GM12878 (cell line): ENCODE results near the gene CCDC70. TPM values are rescaled to one million over a fixed set of nuclear protein-coding genes. Genes with fewer than 3 reads are reported as not detected.

Source experiments
- ATAC-seq: fragments of 200-7000 bp; cut with Tn5 transposase; 3 replicates; pipeline ENCODE4 v1.9.1; 2020; ENCODE audit warnings: mild to moderate bottlenecking, moderate library complexity
- BruUV-seq: library from RNA; stranded (reverse); fragments of 400-500 nt; replicated peaks from 2 replicates; lab custom pipeline; 2021; lab: Mats Ljungman, UMichigan
- CTCF ChIA-PET: fragments of 300-600 bp; sonication (Branson Sonifier 250); formaldehyde crosslinking; extraction: SDS; loops from one replicate; lab custom pipeline; 2021; ENCODE audit warnings: inconsistent platforms; lab: Yijun Ruan, JAX
- POLR2A ChIA-PET: fragments of 350-600 bp; formaldehyde crosslinking; extraction: SDS; loops from one replicate; lab custom pipeline; 2021; ENCODE audit warnings: inconsistent platforms; lab: Charles Lee
- RAD21 ChIA-PET: fragments of 300-600 bp; sonication (Branson Sonifier 250); formaldehyde crosslinking; loops from one replicate; lab custom pipeline; 2023; ENCODE audit warnings: antibody characterized with exemption; ENCODE audit not compliant: unreplicated experiment; lab: Charles Lee
- SMC1A ChIA-PET: fragments of 300-600 bp; sonication (Branson Sonifier 250); formaldehyde crosslinking; loops from one replicate; lab custom pipeline; 2023; ENCODE audit not compliant: unreplicated experiment, uncharacterized antibody; lab: Charles Lee
- DNase-seq: peaks from one replicate; pipeline ENCODE4 v3.0.0-alpha.2; 2011; ENCODE audit warnings: low read depth, low spot score
- FAIRE-seq: peaks from 3 replicates; lab custom pipeline; 2011; peaks lifted over from hg19 to GRCh38; lab: Jason Lieb, UNC
- H2AFZ ChIP-seq: 2 replicates; pipeline ENCODE4 v1.6.0; 2011; ENCODE audit warnings: low read depth, low read length, control low read depth; ENCODE audit not compliant: control insufficient read depth
- H3K27ac ChIP-seq: 2 replicates; pipeline ENCODE4 v1.5.1; 2011; ENCODE audit warnings: control low read depth; ENCODE audit not compliant: control insufficient read depth, insufficient read depth
- H3K27me3 ChIP-seq, 2 experiments: replicated peaks in 1 of 2; 2 replicates each; pipeline versions ENCODE4 v1.6.0 to v1.6.1; 2011; ENCODE audit warnings: low read length in 1 of 2; ENCODE audit not compliant: control insufficient read depth in 2 of 2, insufficient read depth in 2 of 2
- H3K36me3 ChIP-seq, 2 experiments: 2 replicates each; pipeline ENCODE4 v1.5.1; 2011; ENCODE audit warnings: low read length in 1 of 2; ENCODE audit not compliant: control insufficient read depth in 2 of 2, insufficient read depth in 2 of 2
- H3K4me1 ChIP-seq: 2 replicates; pipeline ENCODE4 v1.6.1; 2011; ENCODE audit warnings: mild to moderate bottlenecking, low read length, moderate library complexity, mixed read lengths; ENCODE audit not compliant: control insufficient read depth, insufficient read depth
- H3K4me2 ChIP-seq: 2 replicates; pipeline ENCODE4 v1.6.0; 2011; ENCODE audit warnings: control low read depth; ENCODE audit not compliant: control insufficient read depth, insufficient read depth
- H3K4me3 ChIP-seq: fragments of 200-600 bp; sonication (generic); 2 replicates; pipeline ENCODE4 v1.5.1; 2016
- H3K79me2 ChIP-seq: 2 replicates; pipeline ENCODE4 v1.6.0; 2011; ENCODE audit warnings: low read length; ENCODE audit not compliant: control insufficient read depth, insufficient read depth
- H3K9ac ChIP-seq: 2 replicates; pipeline ENCODE4 v1.8.0; 2011; ENCODE audit warnings: low read length, control low read depth, mixed read lengths; ENCODE audit not compliant: control insufficient read depth, insufficient read depth
- H3K9me3 ChIP-seq: replicated peaks from 3 replicates; pipeline ENCODE4 v1.5.1; 2011; ENCODE audit warnings: mild to moderate bottlenecking, low read length; ENCODE audit not compliant: control insufficient read depth, insufficient read depth
- H4K20me1 ChIP-seq: 2 replicates; pipeline ENCODE4 v1.6.0; 2011; ENCODE audit not compliant: control insufficient read depth, insufficient read depth
- BACH1 ChIP-seq: fragments of 450-650 bp; IDR thresholded peaks from 2 replicates; pipeline ENCODE4 v1.6.1; 2017; ENCODE audit warnings: mild to moderate bottlenecking, borderline replicate concordance
- BMI1 ChIP-seq: fragments of 450-650 bp; IDR thresholded peaks from 2 replicates; pipeline ENCODE4 v1.6.1; 2016; ENCODE audit warnings: mild to moderate bottlenecking, moderate library complexity, borderline replicate concordance
- CBX3 ChIP-seq: fragments of 200-600 bp; sonication (generic); IDR thresholded peaks from 2 replicates; pipeline ENCODE4 v1.6.1; 2016; ENCODE audit warnings: low read depth, borderline replicate concordance
- CREB1 ChIP-seq: IDR thresholded peaks from 2 replicates; pipeline ENCODE4 v1.6.1; 2012; ENCODE audit warnings: low read depth, mild to moderate bottlenecking, inconsistent platforms
- CTCF ChIP-seq, 3 experiments: IDR thresholded peaks in 2 of 3; conservative IDR thresholded peaks in 1 of 3; 2 replicates each; pipeline ENCODE4 v1.5.1; 2011; ENCODE audit warnings: low read depth in 3 of 3, low read length in 3 of 3, mild to moderate bottlenecking in 3 of 3, control low read depth in 2 of 3, moderate library complexity in 2 of 3, inconsistent platforms in 1 of 3, mixed read lengths in 1 of 3; ENCODE audit not compliant: control insufficient read depth in 2 of 3, insufficient read depth in 1 of 3; ENCODE audit errors: extremely low read depth in 1 of 3
- IKZF1 ChIP-seq: fragments of 450-650 bp; conservative IDR thresholded peaks from 2 replicates; pipeline ENCODE4 v1.6.1; 2017; ENCODE audit warnings: antibody characterized with exemption, mild to moderate bottlenecking
- MEF2B ChIP-seq: fragments of 450-650 bp; IDR thresholded peaks from 2 replicates; pipeline ENCODE4 v1.6.1; 2018; ENCODE audit warnings: mild to moderate bottlenecking, moderate library complexity; ENCODE audit not compliant: partially characterized antibody, poor library complexity, severe bottlenecking
- NBN ChIP-seq: fragments of 450-650 bp; IDR thresholded peaks from 2 replicates; pipeline ENCODE4 v1.6.1; 2016
- NR2F1 ChIP-seq: fragments of 450-650 bp; conservative IDR thresholded peaks from 2 replicates; pipeline ENCODE4 v1.6.1; 2017; ENCODE audit warnings: mild to moderate bottlenecking
- RAD21 ChIP-seq: IDR thresholded peaks from 2 replicates; pipeline ENCODE4 v1.6.1; 2011; ENCODE audit warnings: mild to moderate bottlenecking, low read depth, low read length, moderate library complexity; ENCODE audit not compliant: insufficient read depth
- SIN3A ChIP-seq: IDR thresholded peaks from 2 replicates; pipeline ENCODE4 v1.6.1; 2012; ENCODE audit warnings: low read depth, low read length, improper control_type of control experiment
- SMC3 ChIP-seq: IDR thresholded peaks from 2 replicates; pipeline ENCODE4 v1.6.1; 2011; ENCODE audit warnings: low read length, improper control_type of control experiment, borderline replicate concordance
- SUPT20H ChIP-seq: IDR thresholded peaks from 2 replicates; pipeline ENCODE4 v1.6.1; 2011; ENCODE audit warnings: low read depth, mild to moderate bottlenecking, low read length, moderate library complexity, borderline replicate concordance; ENCODE audit not compliant: control insufficient read depth
- TAF1 ChIP-seq: IDR thresholded peaks from 2 replicates; pipeline ENCODE4 v1.6.1; 2011; ENCODE audit warnings: mild to moderate bottlenecking, low read depth, low read length, borderline replicate concordance
- YY1 ChIP-seq: IDR thresholded peaks from 2 replicates; pipeline ENCODE4 v1.6.1; 2011; ENCODE audit warnings: low read depth, mild to moderate bottlenecking, low read length
- WGBS: methylation state at CpG from one replicate; pipeline ENCODE4 v1.1.6; 2016; ENCODE audit warnings: low lambda C conversion rate; ENCODE audit not compliant: insufficient replicate concordance, insufficient coverage; ENCODE audit errors: missing lambda C conversion rate; 5-methylcytosine and 5-hydroxymethylcytosine counted together
- in situ Hi-C: fragments of 300-500 bp; cut with MboI; formaldehyde crosslinking; loops from 9 replicates; pipeline ENCODE4 v1.14.3; 2018; ENCODE audit warnings: mixed read lengths
- intact Hi-C: fragments of 100-400 bp; cut with micrococcal nuclease; formaldehyde crosslinking; loops from one replicate; pipeline ENCODE4 v1.14.2; 2022; ENCODE audit not compliant: unreplicated experiment
- polyA plus RNA-seq, 11 experiments: library from polyadenylated mRNA; depleted of rRNA in 4 of 11; unstranded in 6 of 11; stranded (reverse) in 5 of 11; fragments of >200 nt; fragmentation: Nextera tagmentation in 4 of 11; fragmentation: Illumina TruSeq in 1 of 11; extraction: Ambion mirVana in 4 of 11; extraction: Trizol in 1 of 11; gene quantifications; 1 replicate in 1 of 11; 2 replicates in 10 of 11; pipeline versions ENCODE4 v1.2.1 to v1.2.3, GENCODE V29; 2011 to 2016; ENCODE audit warnings: inconsistent platforms in 2 of 11, missing spikeins in 2 of 11, low read depth in 1 of 11
- total RNA-seq, 4 experiments: library from RNA; depleted of rRNA in 3 of 4; stranded (reverse); fragments of >200 nt in 3 of 4; fragmentation: Illumina TruSeq in 1 of 4; extraction: Trizol in 1 of 4; gene quantifications; 2 replicates each; pipeline versions ENCODE4 v1.2.1 to v1.2.3, GENCODE V29; 2013 to 2021
- TF ChIP-seq, protein P1 (sequence below): fragments of 450-650 bp; IDR thresholded peaks from 2 replicates; pipeline ENCODE4 v1.6.1; 2017; ENCODE audit warnings: mild to moderate bottlenecking, low read depth, inconsistent platforms; ENCODE audit not compliant: poor library complexity, severe bottlenecking
- TF ChIP-seq, protein P2 (sequence below): IDR thresholded peaks from 2 replicates; pipeline ENCODE4 v1.6.1; 2012; ENCODE audit warnings: low read depth, low read length, improper control_type of control experiment

The CCDC70 gene
- total and polyA plus RNA-seq, 10 of the 15 experiments (the other 5 are each of a cell fraction or from before 2014, with no cell fraction given): not detected

DNA sequence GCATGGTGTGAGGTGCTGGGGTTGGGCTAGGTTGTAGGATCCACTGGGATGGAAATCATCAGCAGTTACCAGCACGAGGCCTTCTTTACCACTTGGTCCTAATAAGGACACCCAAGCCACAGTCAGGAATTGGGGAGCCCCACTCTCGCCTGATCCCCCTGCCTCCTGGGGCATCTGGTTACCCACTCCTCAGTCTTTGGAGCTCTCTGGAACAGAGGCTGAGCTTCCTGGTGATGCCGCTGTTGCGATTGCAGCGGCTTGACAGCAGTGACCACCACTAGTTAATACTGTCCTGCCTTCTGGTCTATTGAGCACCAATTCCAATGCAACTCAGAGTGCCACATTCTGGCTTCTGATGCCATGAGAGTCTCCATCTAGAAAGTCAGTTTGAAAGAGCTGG lies 30.2 kb upstream of the CCDC70 start (continued):
- no peak for TF ChIP-seq BACH1
- TF ChIP-seq SUPT20H: no peak
- no peak for TF ChIP-seq CREB1

DNA sequence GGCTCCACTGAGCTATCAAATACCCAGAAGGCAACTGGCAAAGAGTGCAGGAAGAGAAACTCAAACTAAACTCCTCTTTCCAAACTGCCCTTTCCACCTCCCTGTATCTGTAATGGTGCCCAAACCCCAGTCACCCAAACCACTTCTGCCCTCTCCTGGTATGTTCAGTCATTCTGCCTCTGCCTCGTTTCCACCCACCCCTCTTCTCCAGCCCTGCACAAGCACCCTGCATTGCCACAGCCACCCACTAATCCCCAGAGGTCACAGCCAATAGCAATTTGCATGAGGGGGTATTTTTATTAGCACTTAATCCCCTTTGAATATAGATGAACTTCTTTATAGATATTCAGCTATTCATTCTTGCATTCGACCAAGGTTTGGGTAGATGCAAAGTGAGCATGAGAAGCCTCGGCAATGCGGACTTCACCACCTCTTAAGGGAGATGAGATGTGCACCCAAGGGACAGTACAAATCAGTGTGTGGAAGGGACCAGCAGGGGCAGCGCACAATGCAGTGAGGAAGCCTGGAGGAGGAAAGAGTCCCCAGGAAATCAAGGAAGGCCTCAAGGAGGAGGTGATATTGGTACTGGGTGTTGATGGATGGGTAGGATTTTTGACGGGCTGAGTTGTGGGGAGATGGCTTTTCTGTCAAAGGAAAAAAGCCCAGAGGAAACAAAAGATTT lies 29.2 kb upstream of the CCDC70 start:
- DNase-seq: no peak
- Histone ChIP-seq H3K4me3 (no peak overlapping the region), H3K9ac (no peak overlapping the region), H4K20me1 (no peaks in the 10 kb centered on the region), H3K4me2 (no peak overlapping the region; the same call in 1 of the 2 replicates), H3K27me3 (peaks cover 0 to 6% of the 10 kb centered on the region in 2 experiments; a peak in 3 of 4 replicates), H3K36me3 (no peaks in the 10 kb centered on the region), H3K4me1 (no peaks in the 10 kb centered on the region), H3K27ac (no peak overlapping the region), H2AFZ (peak overlapping the region; percentile 46; the same call in 1 of the 2 replicates), H3K79me2 (no peaks in the 10 kb centered on the region), H3K9me3 (no peaks in the 10 kb centered on the region)
- POLR2A ChIA-PET: interaction anchor here (0.6 to 1.6 kb wide), 2 partner anchors 11 to 380 kb away, joined by 3 to 4 read pairs; partner anchors contain the start of gene INTS6
- SMC1A ChIA-PET: interaction anchor here (0.8 to 3.1 kb wide), 10 partner anchors 9 to 707 kb away, joined by 3 to 85 read pairs (median 7); no protein-coding TSS in a partner anchor
- intact Hi-C loops (loop anchor here (1.0 kb wide), 1 partner anchor 17 kb away; no protein-coding TSS in a partner anchor), in situ Hi-C loops (no loop called here)
- peak; percentile 97 for ATAC-seq
- CTCF ChIA-PET: interaction anchor here (0.9 to 6.2 kb wide), 17 partner anchors 12 to 707 kb away, joined by 3 to 180 read pairs (median 5); no protein-coding TSS in a partner anchor
- no TSS peak for BruUV-seq
- RAD21 ChIA-PET: interaction anchor here (0.9 to 5.4 kb wide), 7 partner anchors 11 to 379 kb away, joined by 3 to 75 read pairs (median 4); no protein-coding TSS in a partner anchor
- peak; percentile 38 for FAIRE-seq
- WGBS: 28% methylated on average over 6 of the region's 6 CpGs
- TF ChIP-seq, protein P1, sequence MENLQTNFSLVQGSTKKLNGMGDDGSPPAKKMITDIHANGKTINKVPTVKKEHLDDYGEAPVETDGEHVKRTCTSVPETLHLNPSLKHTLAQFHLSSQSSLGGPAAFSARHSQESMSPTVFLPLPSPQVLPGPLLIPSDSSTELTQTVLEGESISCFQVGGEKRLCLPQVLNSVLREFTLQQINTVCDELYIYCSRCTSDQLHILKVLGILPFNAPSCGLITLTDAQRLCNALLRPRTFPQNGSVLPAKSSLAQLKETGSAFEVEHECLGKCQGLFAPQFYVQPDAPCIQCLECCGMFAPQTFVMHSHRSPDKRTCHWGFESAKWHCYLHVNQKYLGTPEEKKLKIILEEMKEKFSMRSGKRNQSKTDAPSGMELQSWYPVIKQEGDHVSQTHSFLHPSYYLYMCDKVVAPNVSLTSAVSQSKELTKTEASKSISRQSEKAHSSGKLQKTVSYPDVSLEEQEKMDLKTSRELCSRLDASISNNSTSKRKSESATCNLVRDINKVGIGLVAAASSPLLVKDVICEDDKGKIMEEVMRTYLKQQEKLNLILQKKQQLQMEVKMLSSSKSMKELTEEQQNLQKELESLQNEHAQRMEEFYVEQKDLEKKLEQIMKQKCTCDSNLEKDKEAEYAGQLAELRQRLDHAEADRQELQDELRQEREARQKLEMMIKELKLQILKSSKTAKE: no peak
- TF ChIP-seq NR2F1 (0 out of 2 replicates have a peak, but pooled peaks have one; percentile 14), NBN (peak; percentile 50; the same call in 1 of the 2 replicates), TAF1 (no peak), CBX3 (no peak), CTCF (IDR thresholded peaks at IDR 0.05 in 2 of 3, conservative IDR thresholded peaks at IDR 0.05 in 1 of 3; ENCODE audit: control insufficient read depth in 2 of 3, extremely low read depth in 1 of 3, insufficient read depth in 1 of 3, low read depth in 3 of 3, low read length in 3 of 3) (peak; percentile 44 to 75 (median 56)), IKZF1 (0 out of 2 replicates have a peak, but pooled peaks have one; percentile 12), RAD21 (peak; percentile 65), SIN3A (no peak), SMC3 (peak; percentile 72), BMI1 (no peak), YY1 (peak; percentile 76; the same call in 1 of the 2 replicates), MEF2B (peak; percentile 36)
- TF ChIP-seq, protein P2, sequence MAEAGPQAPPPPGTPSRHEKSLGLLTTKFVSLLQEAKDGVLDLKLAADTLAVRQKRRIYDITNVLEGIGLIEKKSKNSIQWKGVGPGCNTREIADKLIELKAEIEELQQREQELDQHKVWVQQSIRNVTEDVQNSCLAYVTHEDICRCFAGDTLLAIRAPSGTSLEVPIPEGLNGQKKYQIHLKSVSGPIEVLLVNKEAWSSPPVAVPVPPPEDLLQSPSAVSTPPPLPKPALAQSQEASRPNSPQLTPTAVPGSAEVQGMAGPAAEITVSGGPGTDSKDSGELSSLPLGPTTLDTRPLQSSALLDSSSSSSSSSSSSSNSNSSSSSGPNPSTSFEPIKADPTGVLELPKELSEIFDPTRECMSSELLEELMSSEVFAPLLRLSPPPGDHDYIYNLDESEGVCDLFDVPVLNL: no peak
